Lower leg skin (tissue), 4 donors: ENCODE results near the gene SLC35E3. TPM values are rescaled to one million over a fixed set of nuclear protein-coding genes. Genes with fewer than 3 reads are reported as not detected.
A peak's percentile ranks its signal among the peaks of the same experiment; 100 is the strongest.

ENCODE experiments used
- DNase-seq, 2 donors: peaks; one replicate each; pipeline ENCODE4 v3.0.0-alpha.2; 2019; ENCODE audit warnings: low spot score in 2 of 2
- H3K4me3 ChIP-seq: fragments of 200-600 bp; sonication (generic); 2 replicates; pipeline ENCODE4 v1.5.1; 2017; ENCODE audit warnings: mild to moderate bottlenecking, low read depth; ENCODE audit not compliant: poor library complexity, severe bottlenecking
- CTCF ChIP-seq, 3 donors: fragments of 450-650 bp; IDR thresholded peaks; one replicate each; pipeline ENCODE4 v1.5.1; 2016; ENCODE audit warnings: antibody characterized with exemption in 3 of 3, mild to moderate bottlenecking in 3 of 3, moderate library complexity in 2 of 3
- POLR2A ChIP-seq, 2 donors: fragments of 450-650 bp; IDR thresholded peaks; one replicate each; pipeline ENCODE4 v1.6.1; 2016 to 2017; ENCODE audit warnings: antibody characterized with exemption in 2 of 2, mild to moderate bottlenecking in 1 of 2, moderate library complexity in 1 of 2
- WGBS, 2 donors: methylation state at CpG; one replicate each; pipeline ENCODE4 v1.1.5; 2018; 5-methylcytosine and 5-hydroxymethylcytosine counted together
- intact Hi-C: fragments of 100-400 bp; cut with DNase I; formaldehyde crosslinking; loops from one replicate; pipeline ENCODE4 v1.15.0; 2023; ENCODE audit warnings: low total_unique reads
- total RNA-seq, 4 donors: library from RNA; depleted of rRNA; stranded (reverse); fragments of >200 nt; gene quantifications; one replicate each; pipeline ENCODE4 v1.1.0, GENCODE V29; 2016

Gene SLC35E3
- 10 to 100 TPM in 1 of 4 donors, 1 to 10 TPM in 3; 4.5 to 13.9 (median 6.5) TPM for total RNA-seq

GRCh38 chr12:68745904-68746571 lies at the start of gene SLC35E3:
Gene SLC35E3, plus strand, starts transcription at chr12:68746176. Its CDS starts 202 bp downstream, at chr12:68746378.
- H3K4me3 ChIP-seq, result peak within 1 kb of the TSS; percentile 54
- DNase-seq, result peak; percentile 91 to 99
- 0 to 1% methylated on average over 38 to 45 of the region's 52 CpGs for WGBS, 2 donors
- intact Hi-C loops, result no loop called here
- TF ChIP-seq CTCF (IDR thresholded peaks at IDR 0.05) (no peak), POLR2A (IDR thresholded peaks at IDR 0.05) (no peak)

GRCh38 chr12:68699486-68699885 lies 46.5 kb upstream of the SLC35E3 start:
- TF ChIP-seq POLR2A (IDR thresholded peaks at IDR 0.05) (no peak), CTCF (IDR thresholded peaks at IDR 0.05) (no peak)
- 85 to 87% methylated on average over 1 of the region's 1 CpG for WGBS, 2 donors
- intact Hi-C loops, result no loop called here
- no peak overlapping the region for H3K4me3 ChIP-seq
- no peak for DNase-seq

- no peak for DNase-seq
- intact Hi-C loops, result no loop called here
- H3K4me3 ChIP-seq, result no peak overlapping the region
- TF ChIP-seq CTCF (IDR thresholded peaks at IDR 0.05) (no peak), POLR2A (IDR thresholded peaks at IDR 0.05) (no peak)
- WGBS, 2 donors, result 93 to 95% methylated on average over 7 of the region's 7 CpGs
These were observed 18.2 kb upstream of the SLC35E3 start for GRCh38 chr12:68727776-68728175.

- no peak overlapping the region for H3K4me3 ChIP-seq
- 97 to 99% methylated on average over 4 of the region's 4 CpGs for WGBS, 2 donors
- intact Hi-C loops, result no loop called here
- DNase-seq, result no peak
- TF ChIP-seq POLR2A (IDR thresholded peaks at IDR 0.05) (no peak), CTCF (IDR thresholded peaks at IDR 0.05) (no peak)
These were observed 12.3 kb upstream of the SLC35E3 start for GRCh38 chr12:68733661-68734071.

- no peak for DNase-seq
- intact Hi-C loops, result no loop called here
- 66 to 94% methylated on average over 6 of the region's 6 CpGs for WGBS, 2 donors
These were observed 6.1 kb upstream of the SLC35E3 start for GRCh38 chr12:68739891-68740290.

More at GRCh38 chr12:68739891-68740290, 6.1 kb upstream of the SLC35E3 start:
- no peak overlapping the region for H3K4me3 ChIP-seq
- TF ChIP-seq CTCF (IDR thresholded peaks at IDR 0.05), result no peak
- TF ChIP-seq POLR2A (IDR thresholded peaks at IDR 0.05), result no peak
